Colonic mucosa (tissue), 4 donors: ENCODE results near the gene TARDBP. TPM values are rescaled to one million over a fixed set of nuclear protein-coding genes. Genes with fewer than 3 reads are reported as not detected.
A peak's percentile ranks its signal among the peaks of the same experiment; 100 is the strongest.
"Not testable (repeated sequence)": the region's sequence is repeated elsewhere in the genome, so short reads cannot be mapped to it uniquely, and the experiment has no call there.

ENCODE experiments used
- DNase-seq: peaks from one replicate; pipeline ENCODE4 v3.0.0-alpha.2; 2020
- H3K27ac ChIP-seq: fragments of 200-600 bp; one replicate; pipeline ENCODE4 v1.8.0; 2021
- H3K27me3 ChIP-seq: fragments of 200-600 bp; one replicate; pipeline ENCODE4 v1.8.0; 2021
- H3K36me3 ChIP-seq: fragments of 200-600 bp; one replicate; pipeline ENCODE4 v1.8.0; 2021
- H3K4me1 ChIP-seq: fragments of 200-600 bp; one replicate; pipeline ENCODE4 v1.8.0; 2021; ENCODE audit warnings: mild to moderate bottlenecking
- H3K4me3 ChIP-seq: fragments of 200-600 bp; one replicate; pipeline ENCODE4 v1.8.0; 2021
- H3K9ac ChIP-seq, 2 donors: one replicate each; pipeline ENCODE4 v1.7.0; 2013; ENCODE audit warnings: control low read depth in 2 of 2, low read depth in 2 of 2, low read length in 2 of 2
- H3K9me3 ChIP-seq: fragments of 200-600 bp; one replicate; pipeline ENCODE4 v1.8.0; 2021
- intact Hi-C: fragments of 100-400 bp; cut with DNase I; formaldehyde crosslinking; loops from one replicate; pipeline ENCODE4 v1.14.1; 2022
- total RNA-seq, 2 donors: library from RNA; stranded (reverse); fragmentation: NEBNext Ultra II Directional in 1 of 2; extraction: Animal tissue kit (Norgen Biotek cat#: 25700) in 1 of 2; gene quantifications; one replicate each; pipeline ENCODE4 v1.2.1, GENCODE V29; 2021
- TF ChIP-seq, protein P1 (sequence below): fragments of 200-600 bp; IDR thresholded peaks from one replicate; pipeline ENCODE4 v1.8.0; 2022; ENCODE audit warnings: antibody characterized with exemption, mild to moderate bottlenecking
- donor health status: healthy.
- donor health status: DM: no; HTN: no; CAD: no.
- donor health status: DM: no; HTN: no; CAD: no.

Gene TARDBP
- total RNA-seq, 2 donors from 2014 or later = 126 to 178 TPM

- TF ChIP-seq, protein P1, sequence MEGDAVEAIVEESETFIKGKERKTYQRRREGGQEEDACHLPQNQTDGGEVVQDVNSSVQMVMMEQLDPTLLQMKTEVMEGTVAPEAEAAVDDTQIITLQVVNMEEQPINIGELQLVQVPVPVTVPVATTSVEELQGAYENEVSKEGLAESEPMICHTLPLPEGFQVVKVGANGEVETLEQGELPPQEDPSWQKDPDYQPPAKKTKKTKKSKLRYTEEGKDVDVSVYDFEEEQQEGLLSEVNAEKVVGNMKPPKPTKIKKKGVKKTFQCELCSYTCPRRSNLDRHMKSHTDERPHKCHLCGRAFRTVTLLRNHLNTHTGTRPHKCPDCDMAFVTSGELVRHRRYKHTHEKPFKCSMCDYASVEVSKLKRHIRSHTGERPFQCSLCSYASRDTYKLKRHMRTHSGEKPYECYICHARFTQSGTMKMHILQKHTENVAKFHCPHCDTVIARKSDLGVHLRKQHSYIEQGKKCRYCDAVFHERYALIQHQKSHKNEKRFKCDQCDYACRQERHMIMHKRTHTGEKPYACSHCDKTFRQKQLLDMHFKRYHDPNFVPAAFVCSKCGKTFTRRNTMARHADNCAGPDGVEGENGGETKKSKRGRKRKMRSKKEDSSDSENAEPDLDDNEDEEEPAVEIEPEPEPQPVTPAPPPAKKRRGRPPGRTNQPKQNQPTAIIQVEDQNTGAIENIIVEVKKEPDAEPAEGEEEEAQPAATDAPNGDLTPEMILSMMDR = peak; percentile 35
- H3K36me3 ChIP-seq = no peaks in the 10 kb centered on the region
- H3K9me3 ChIP-seq = no peaks in the 10 kb centered on the region
- no peaks in the 10 kb centered on the region for H3K4me1 ChIP-seq
- H3K4me3 ChIP-seq = peak within 1 kb of the TSS; percentile 99
- peak within 1 kb of the TSS; percentile 75 for H3K27ac ChIP-seq
- DNase-seq = peak; percentile 89
- peak within 1 kb of the TSS; percentile 88 to 95 for H3K9ac ChIP-seq
- H3K27me3 ChIP-seq = no peaks in the 10 kb centered on the region
- intact Hi-C loops = no loop called here
These were observed 47.7 kb downstream of the TARDBP start, which contains the start of gene SRM for GRCh38 chr1:11059968-11060830. Gene SRM (minus strand): TSS chr1:11060018. CDS start chr1:11059943, 75 bp downstream.

GRCh38 chr1:11061652-11062365 lies 49.4 kb downstream of the TARDBP start:
- Histone ChIP-seq H3K27me3 (no peaks in the 10 kb centered on the region), H3K27ac (no peak overlapping the region), H3K9ac (no peak overlapping the region), H3K9me3 (no peaks in the 10 kb centered on the region), H3K36me3 (no peaks in the 10 kb centered on the region), H3K4me1 (no peaks in the 10 kb centered on the region), H3K4me3 (no peak overlapping the region)
- intact Hi-C loops = no loop called here
- DNase-seq = no peak
- TF ChIP-seq, protein P1 = no peak

- Histone ChIP-seq H3K27me3 (no peaks in the 10 kb centered on the region), H3K36me3 (no peaks in the 10 kb centered on the region), H3K4me1 (no peaks in the 10 kb centered on the region), H3K4me3 (no peak overlapping the region), H3K9ac (no peak overlapping the region), H3K9me3 (no peaks in the 10 kb centered on the region), H3K27ac (no peak overlapping the region)
- DNase-seq = no peak
- TF ChIP-seq, protein P1 = no peak
- intact Hi-C loops = no loop called here
These were observed 50.5 kb downstream of the TARDBP start for GRCh38 chr1:11062965-11063401.

GRCh38 chr1:11063937-11064537 lies 51.6 kb downstream of the TARDBP start:
- DNase-seq, H3K27me3 ChIP-seq, H3K9ac ChIP-seq, H3K4me3 ChIP-seq, H3K36me3 ChIP-seq, H3K9me3 ChIP-seq, H3K27ac ChIP-seq, H3K4me1 ChIP-seq, intact Hi-C loops: not testable (repeated sequence)

DNA sequence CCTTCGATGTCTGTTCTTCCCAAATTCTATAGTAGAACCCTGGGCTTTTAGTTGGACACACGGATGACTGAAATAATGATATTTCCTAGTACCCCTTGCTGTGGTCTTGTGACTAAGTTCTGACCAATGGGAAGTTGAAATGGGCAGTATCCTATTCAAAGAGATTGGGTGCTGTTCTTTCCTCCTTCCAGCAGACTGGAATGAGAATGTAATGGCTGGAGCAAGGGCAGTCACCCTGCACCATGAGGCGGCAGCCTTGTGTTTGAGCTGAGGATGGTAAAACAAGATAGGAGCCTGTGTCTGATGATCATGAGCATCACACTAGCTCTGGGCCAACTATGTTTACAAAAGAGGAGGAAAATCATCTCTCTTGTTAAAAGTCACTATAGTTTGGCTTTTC lies 52.5 kb downstream of the TARDBP start:
- intact Hi-C loops = no loop called here
- Histone ChIP-seq H3K27me3 (no peaks in the 10 kb centered on the region), H3K9me3 (no peaks in the 10 kb centered on the region), H3K4me3 (no peak overlapping the region), H3K36me3 (peaks cover 8% of the 10 kb centered on the region), H3K9ac (no peak overlapping the region), H3K4me1 (no peaks in the 10 kb centered on the region), H3K27ac (no peak overlapping the region)
- DNase-seq = no peak
- TF ChIP-seq, protein P1 = no peak
